HL-60 (cell line): ENCODE data around the gene C17orf67.

ENCODE experiments used
- POLR2AphosphoS5 ChIP-seq: IDR thresholded peaks from 2 replicates; pipeline ENCODE4 v1.6.1; 2012; ENCODE audit warnings: low read depth
- REST ChIP-seq: IDR thresholded peaks from 2 replicates; pipeline ENCODE4 v1.6.1; 2012; ENCODE audit warnings: low read depth; ENCODE audit not compliant: insufficient replicate concordance
- TF ChIP-seq, protein P1 (sequence below): IDR thresholded peaks from one replicate; pipeline ENCODE4 v1.5.1; 2011; ENCODE audit warnings: low read length, control low read depth, inconsistent platforms; ENCODE audit not compliant: insufficient read depth

DNA sequence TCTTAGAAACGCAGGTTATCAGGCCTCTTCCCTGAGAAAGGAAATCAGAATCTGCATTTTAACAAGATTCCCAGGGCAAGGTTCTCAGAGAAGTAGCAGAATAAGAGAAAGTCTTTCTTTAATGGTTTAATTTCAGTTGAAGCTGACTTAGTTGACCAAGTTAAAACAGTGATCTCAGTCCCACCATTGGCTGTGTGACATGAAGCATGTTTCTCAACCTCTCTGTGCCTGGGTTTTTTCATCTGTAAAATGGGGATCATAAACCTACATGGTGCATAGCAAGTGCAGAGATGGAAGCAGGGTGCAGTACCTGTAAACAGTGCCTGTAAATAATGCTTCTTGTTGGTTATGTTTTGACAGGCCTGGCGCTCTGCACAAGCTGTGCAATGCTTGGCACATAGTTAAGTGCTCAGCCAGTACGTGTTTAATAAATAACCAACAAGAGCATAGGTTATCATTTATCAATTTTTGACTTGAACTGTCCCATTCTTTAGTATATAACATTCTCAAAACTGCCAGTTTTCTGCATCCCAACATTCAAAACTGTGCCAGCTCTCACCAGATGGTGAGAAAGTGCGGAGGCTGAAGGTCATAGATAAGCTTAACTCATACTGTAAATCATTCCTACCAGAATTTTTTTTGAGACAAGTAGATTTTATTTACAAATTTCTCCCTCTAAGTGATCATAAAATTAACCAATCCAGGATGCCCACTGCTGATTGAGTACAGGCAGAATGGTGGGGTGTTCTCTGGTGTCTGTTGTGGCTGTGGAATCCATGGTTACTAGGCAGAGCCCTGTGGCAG is 6.9 kb downstream of the C17orf67 start:
- no peak for TF ChIP-seq REST
- no peak for TF ChIP-seq POLR2AphosphoS5
- TF ChIP-seq, protein P1, sequence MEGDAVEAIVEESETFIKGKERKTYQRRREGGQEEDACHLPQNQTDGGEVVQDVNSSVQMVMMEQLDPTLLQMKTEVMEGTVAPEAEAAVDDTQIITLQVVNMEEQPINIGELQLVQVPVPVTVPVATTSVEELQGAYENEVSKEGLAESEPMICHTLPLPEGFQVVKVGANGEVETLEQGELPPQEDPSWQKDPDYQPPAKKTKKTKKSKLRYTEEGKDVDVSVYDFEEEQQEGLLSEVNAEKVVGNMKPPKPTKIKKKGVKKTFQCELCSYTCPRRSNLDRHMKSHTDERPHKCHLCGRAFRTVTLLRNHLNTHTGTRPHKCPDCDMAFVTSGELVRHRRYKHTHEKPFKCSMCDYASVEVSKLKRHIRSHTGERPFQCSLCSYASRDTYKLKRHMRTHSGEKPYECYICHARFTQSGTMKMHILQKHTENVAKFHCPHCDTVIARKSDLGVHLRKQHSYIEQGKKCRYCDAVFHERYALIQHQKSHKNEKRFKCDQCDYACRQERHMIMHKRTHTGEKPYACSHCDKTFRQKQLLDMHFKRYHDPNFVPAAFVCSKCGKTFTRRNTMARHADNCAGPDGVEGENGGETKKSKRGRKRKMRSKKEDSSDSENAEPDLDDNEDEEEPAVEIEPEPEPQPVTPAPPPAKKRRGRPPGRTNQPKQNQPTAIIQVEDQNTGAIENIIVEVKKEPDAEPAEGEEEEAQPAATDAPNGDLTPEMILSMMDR: no peak
